ENCODE measurements around the gene FSTL4.

- TF ChIP-seq CTCF (IDR thresholded peaks at IDR 0.05) = no peak
- no peak for TF ChIP-seq POLR2A (IDR thresholded peaks at IDR 0.05)
- no peak for TF ChIP-seq POLR2AphosphoS5 (IDR thresholded peaks at IDR 0.05)
- TF ChIP-seq EP300 (IDR thresholded peaks at IDR 0.05) = no peak
These were observed 305.1 kb downstream of the FSTL4 start for GRCh38 chr5:133307275-133307674.
